ENCODE measurements around the gene SPATA17. TPM values are rescaled to one million over a fixed set of nuclear protein-coding genes. Genes with fewer than 3 reads are reported as not detected.

The SPATA17 gene
- total and polyA plus RNA-seq, 2 experiments from 2014 or later = 0.43 to 1.3 TPM

DNA sequence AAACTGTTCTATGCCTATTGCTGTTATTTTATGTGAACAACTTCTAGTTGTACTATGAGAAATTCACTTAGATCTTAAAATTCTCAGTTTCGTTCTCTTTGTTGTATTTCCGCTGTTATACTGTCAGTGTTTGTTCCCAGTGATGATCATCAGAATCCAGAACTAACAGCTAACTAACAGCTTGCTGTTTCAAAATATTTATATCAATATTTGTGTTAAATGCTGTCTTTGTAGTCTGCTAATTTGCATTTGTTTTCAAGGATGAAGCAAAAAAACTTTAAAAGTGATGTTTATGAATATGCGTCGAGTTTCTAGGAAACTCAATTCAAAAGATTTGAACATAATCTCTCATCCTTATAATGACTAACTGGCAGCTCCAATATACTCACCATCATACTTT, 84.5 kb downstream of the SPATA17 start:
- Histone ChIP-seq H3K27me3 (replicated peaks; ENCODE audit: insufficient read depth) (no peaks in the 10 kb centered on the region), H4K20me1 (ENCODE audit: insufficient read depth) (no peaks in the 10 kb centered on the region), H3K9me3 (ENCODE audit: low read depth) (no peaks in the 10 kb centered on the region), H3K4me1 (ENCODE audit: insufficient read depth) (no peaks in the 10 kb centered on the region), H2AFZ (no peak overlapping the region), H3K4me3 (no peak overlapping the region), H3K4me2 (ENCODE audit: unreplicated experiment) (no peak overlapping the region), H3K9ac (no peak overlapping the region), H3F3A (ENCODE audit: insufficient read depth) (no peaks in the 10 kb centered on the region), H3K9me2 (ENCODE audit: insufficient read depth) (no peaks in the 10 kb centered on the region), H3K36me3 (ENCODE audit: low read depth) (no peaks in the 10 kb centered on the region), H3K79me2 (ENCODE audit: insufficient read depth) (no peaks in the 10 kb centered on the region), H3K27ac (no peak overlapping the region)
- in situ Hi-C loops (cut with MboI) = no loop called here
- TF ChIP-seq EZH2phosphoT487 (IDR thresholded peaks at IDR 0.05; ENCODE audit: insufficient read depth, low read depth) (no peak), EZH2 (IDR thresholded peaks at IDR 0.05; ENCODE audit: insufficient read depth, poor library complexity, severe bottlenecking) (no peak)
- 83 to 84% methylated on average over 4 of the region's 4 CpGs for WGBS, 2 experiments (ENCODE audit: low coverage in 1 of 2, low lambda C conversion rate in 2 of 2, missing lambda C conversion rate in 2 of 2)
- no peak for DNase-seq

DNA sequence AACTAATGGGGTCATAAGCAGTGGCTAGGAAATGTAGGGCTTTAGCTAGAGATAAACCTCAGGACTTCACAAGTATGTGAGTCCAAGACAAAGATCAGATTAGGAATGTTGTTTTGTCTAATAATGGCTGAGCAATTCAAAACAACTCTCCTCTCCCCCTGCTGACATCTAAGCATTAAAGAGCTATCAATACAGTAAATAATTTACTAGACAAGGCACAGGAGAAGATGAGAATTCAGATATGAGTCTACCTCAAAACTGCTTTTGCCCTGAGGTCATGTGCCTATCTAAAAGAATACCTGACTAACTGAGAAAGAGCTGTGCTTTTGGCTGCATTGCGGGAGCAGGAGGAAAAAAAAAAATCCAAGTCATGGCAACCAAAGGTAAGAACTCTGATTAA, 86.8 kb downstream of the SPATA17 start:
- no peak overlapping the region for H3K4me2 ChIP-seq (ENCODE audit: unreplicated experiment)
- H2AFZ ChIP-seq = no peak overlapping the region
- H3K9me3 ChIP-seq (ENCODE audit: low read depth) = no peaks in the 10 kb centered on the region
- H3K27me3 ChIP-seq (replicated peaks; ENCODE audit: insufficient read depth) = no peaks in the 10 kb centered on the region
- H3K9ac ChIP-seq = no peak overlapping the region
- no peaks in the 10 kb centered on the region for H3K9me2 ChIP-seq (ENCODE audit: insufficient read depth)
- 65 to 87% methylated on average over 1 of the region's 1 CpG for WGBS, 2 experiments (ENCODE audit: low coverage in 1 of 2, low lambda C conversion rate in 2 of 2, missing lambda C conversion rate in 2 of 2)
- in situ Hi-C loops (cut with MboI) = no loop called here
- H3K36me3 ChIP-seq (ENCODE audit: low read depth) = no peaks in the 10 kb centered on the region
- no peaks in the 10 kb centered on the region for H3K79me2 ChIP-seq (ENCODE audit: insufficient read depth)
- H4K20me1 ChIP-seq (ENCODE audit: insufficient read depth) = no peaks in the 10 kb centered on the region
- no peak overlapping the region for H3K27ac ChIP-seq
- H3F3A ChIP-seq (ENCODE audit: insufficient read depth) = no peaks in the 10 kb centered on the region
- no peak for DNase-seq
- TF ChIP-seq EZH2phosphoT487 (IDR thresholded peaks at IDR 0.05; ENCODE audit: insufficient read depth, low read depth) (no peak), EZH2 (IDR thresholded peaks at IDR 0.05; ENCODE audit: insufficient read depth, poor library complexity, severe bottlenecking) (no peak)
- no peaks in the 10 kb centered on the region for H3K4me1 ChIP-seq (ENCODE audit: insufficient read depth)
- no peak overlapping the region for H3K4me3 ChIP-seq

DNA sequence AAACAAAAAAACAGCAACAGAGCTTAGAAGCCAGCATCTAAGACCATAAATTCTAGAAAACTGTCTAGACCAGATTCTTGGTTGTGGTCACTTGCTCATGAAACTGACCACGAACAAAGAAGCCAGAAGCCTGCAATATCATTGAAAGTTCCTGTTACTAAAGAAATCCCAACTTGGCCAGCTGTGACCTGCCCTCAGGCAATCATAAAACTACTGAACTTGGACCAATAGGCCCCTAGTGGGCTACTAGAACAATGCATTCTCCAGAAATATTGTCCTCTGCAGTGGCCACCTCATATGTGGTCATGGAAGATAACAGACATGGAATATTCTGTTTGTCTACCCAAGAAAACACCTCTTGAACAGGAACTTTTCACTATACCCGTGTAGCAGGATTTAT, 87.7 kb downstream of the SPATA17 start:
- Histone ChIP-seq H3K4me1 (ENCODE audit: insufficient read depth) (no peaks in the 10 kb centered on the region), H3K9me3 (ENCODE audit: low read depth) (no peaks in the 10 kb centered on the region), H3K9ac (no peak overlapping the region), H3K79me2 (ENCODE audit: insufficient read depth) (no peaks in the 10 kb centered on the region), H3K36me3 (ENCODE audit: low read depth) (no peaks in the 10 kb centered on the region), H3K9me2 (ENCODE audit: insufficient read depth) (no peaks in the 10 kb centered on the region), H3K4me3 (no peak overlapping the region), H3K27ac (no peak overlapping the region), H4K20me1 (ENCODE audit: insufficient read depth) (no peaks in the 10 kb centered on the region), H3F3A (ENCODE audit: insufficient read depth) (no peaks in the 10 kb centered on the region), H3K4me2 (ENCODE audit: unreplicated experiment) (no peak overlapping the region), H3K27me3 (replicated peaks; ENCODE audit: insufficient read depth) (no peaks in the 10 kb centered on the region), H2AFZ (no peak overlapping the region)
- in situ Hi-C loops (cut with MboI) = no loop called here
- TF ChIP-seq EZH2phosphoT487 (IDR thresholded peaks at IDR 0.05; ENCODE audit: insufficient read depth, low read depth) (no peak), EZH2 (IDR thresholded peaks at IDR 0.05; ENCODE audit: insufficient read depth, poor library complexity, severe bottlenecking) (no peak)
- 37 to 42% methylated on average over 2 of the region's 2 CpGs for WGBS, 2 experiments (ENCODE audit: low coverage in 1 of 2, low lambda C conversion rate in 2 of 2, missing lambda C conversion rate in 2 of 2)
- peak; percentile 23 for DNase-seq

DNA sequence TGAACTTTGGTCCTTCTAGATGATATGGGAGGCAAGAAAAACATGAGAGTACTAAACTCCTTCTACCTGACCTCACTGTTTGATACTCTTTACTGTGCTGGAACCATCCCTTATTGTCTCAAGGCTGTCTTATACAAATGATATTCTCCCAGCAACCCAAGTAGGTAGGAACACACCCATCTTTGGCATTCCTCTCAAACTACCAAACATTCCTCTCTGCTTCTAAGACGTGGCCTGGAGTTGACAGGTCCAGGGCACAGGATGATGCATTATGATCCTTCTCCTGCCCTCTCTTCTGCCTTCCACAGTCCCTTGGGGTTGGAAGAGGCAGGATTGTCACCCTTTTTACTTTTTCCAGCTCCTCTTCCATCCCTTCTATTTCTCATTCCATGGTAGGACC, 90.5 kb downstream of the SPATA17 start:
- WGBS, 2 experiments (ENCODE audit: low coverage in 1 of 2, low lambda C conversion rate in 2 of 2, missing lambda C conversion rate in 2 of 2) = 26 to 27% methylated on average over 1 of the region's 1 CpG
- Histone ChIP-seq H4K20me1 (ENCODE audit: insufficient read depth) (no peaks in the 10 kb centered on the region), H3K4me2 (ENCODE audit: unreplicated experiment) (no peak overlapping the region), H3K9ac (no peak overlapping the region), H3K27ac (no peak overlapping the region), H3K4me1 (ENCODE audit: insufficient read depth) (no peaks in the 10 kb centered on the region), H3K4me3 (no peak overlapping the region), H3K27me3 (replicated peaks; ENCODE audit: insufficient read depth) (no peaks in the 10 kb centered on the region), H2AFZ (no peak overlapping the region), H3K9me3 (ENCODE audit: low read depth) (no peaks in the 10 kb centered on the region), H3K36me3 (ENCODE audit: low read depth) (no peaks in the 10 kb centered on the region), H3K79me2 (ENCODE audit: insufficient read depth) (no peaks in the 10 kb centered on the region), H3K9me2 (ENCODE audit: insufficient read depth) (no peaks in the 10 kb centered on the region), H3F3A (ENCODE audit: insufficient read depth) (no peaks in the 10 kb centered on the region)
- DNase-seq = no peak
- TF ChIP-seq EZH2phosphoT487 (IDR thresholded peaks at IDR 0.05; ENCODE audit: insufficient read depth, low read depth) (no peak), EZH2 (IDR thresholded peaks at IDR 0.05; ENCODE audit: insufficient read depth, poor library complexity, severe bottlenecking) (no peak)
- in situ Hi-C loops (cut with MboI) = no loop called here

DNA sequence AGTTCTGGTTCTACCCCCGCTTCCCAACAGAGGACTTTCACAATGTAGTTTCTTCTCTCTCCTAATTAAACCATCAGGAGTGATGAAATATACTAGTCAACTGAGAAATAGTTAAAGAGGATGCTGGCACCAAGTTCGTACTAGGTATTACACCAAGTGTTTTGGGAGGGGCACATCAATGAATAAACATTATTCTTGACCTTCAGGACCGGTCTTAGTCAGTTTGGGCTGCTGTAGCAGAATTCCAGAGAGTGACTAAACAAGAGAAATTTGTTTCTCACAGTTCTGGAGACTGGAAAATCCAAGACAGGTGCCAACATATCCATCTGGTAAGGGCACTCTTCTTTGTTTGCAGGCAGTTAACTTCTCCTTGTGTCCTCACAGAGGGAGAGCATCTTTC, 103.8 kb downstream of the SPATA17 start:
- DNase-seq = peak; percentile 63
- TF ChIP-seq EZH2 (IDR thresholded peaks at IDR 0.05; ENCODE audit: insufficient read depth, poor library complexity, severe bottlenecking) = no peak
- no peak for TF ChIP-seq EZH2phosphoT487 (IDR thresholded peaks at IDR 0.05; ENCODE audit: insufficient read depth, low read depth)

More for the DNA sequence above, 103.8 kb downstream of the SPATA17 start:
- Histone ChIP-seq H3K9ac (no peak overlapping the region), H3F3A (ENCODE audit: insufficient read depth) (no peaks in the 10 kb centered on the region), H3K79me2 (ENCODE audit: insufficient read depth) (no peaks in the 10 kb centered on the region), H3K4me3 (no peak overlapping the region), H3K4me2 (ENCODE audit: unreplicated experiment) (no peak overlapping the region), H3K9me3 (ENCODE audit: low read depth) (no peaks in the 10 kb centered on the region), H3K9me2 (ENCODE audit: insufficient read depth) (no peaks in the 10 kb centered on the region), H2AFZ (no peak overlapping the region), H4K20me1 (ENCODE audit: insufficient read depth) (no peaks in the 10 kb centered on the region), H3K27me3 (replicated peaks; ENCODE audit: insufficient read depth) (no peaks in the 10 kb centered on the region), H3K4me1 (ENCODE audit: insufficient read depth) (0 out of 2 replicates have a peak, but pooled peaks cover 5% of the 10 kb centered on the region), H3K27ac (no peak overlapping the region), H3K36me3 (ENCODE audit: low read depth) (no peaks in the 10 kb centered on the region)
- WGBS, 2 experiments (ENCODE audit: low coverage in 1 of 2, low lambda C conversion rate in 2 of 2, missing lambda C conversion rate in 2 of 2) = 13 to 18% methylated on average over 3 of the region's 3 CpGs
- in situ Hi-C loops (cut with MboI) = no loop called here
